CD14-positive monocyte (primary cell): ENCODE data around the gene CCR6. TPM values are rescaled to one million over a fixed set of nuclear protein-coding genes. Genes with fewer than 3 reads are reported as not detected.

Experiments
- DNase-seq, 3 donors: peaks; one replicate each; pipeline ENCODE4 v3.0.0-alpha.2; 2011 to 2022
- H2AFZ ChIP-seq: 2 replicates; pipeline ENCODE4 v1.6.0; 2012; ENCODE audit warnings: mild to moderate bottlenecking, low read depth, low read length, inconsistent platforms; ENCODE audit not compliant: insufficient read depth, poor library complexity, severe bottlenecking
- H3K27ac ChIP-seq, 2 donors: 1 replicate in 1 of 2; 2 replicates in 1 of 2; pipeline ENCODE4 v1.5.1; 2012 to 2013; ENCODE audit warnings: low read length in 2 of 2, control low read depth in 1 of 2, inconsistent platforms in 1 of 2, low read depth in 1 of 2, mild to moderate bottlenecking in 1 of 2
- H3K27me3 ChIP-seq, 2 donors: one replicate each; pipeline versions ENCODE4 v1.6.0 to v1.6.1; 2011 to 2013; ENCODE audit warnings: low read length in 2 of 2; ENCODE audit not compliant: control insufficient read depth in 2 of 2, insufficient read depth in 2 of 2
- H3K36me3 ChIP-seq, 2 donors: replicated peaks in 1 of 2; 1 replicate in 1 of 2; 2 replicates in 1 of 2; pipeline versions ENCODE4 v1.5.1 to v1.6.1; 2012 to 2013; ENCODE audit warnings: low read length in 2 of 2, control low read depth in 1 of 2, inconsistent platforms in 1 of 2, mild to moderate bottlenecking in 1 of 2; ENCODE audit not compliant: insufficient read depth in 2 of 2, control insufficient read depth in 1 of 2
- H3K4me1 ChIP-seq, 2 donors: 1 replicate in 1 of 2; 2 replicates in 1 of 2; pipeline versions ENCODE4 v1.5.1 to v1.6.1; 2012 to 2013; ENCODE audit warnings: low read length in 2 of 2, control low read depth in 1 of 2, inconsistent platforms in 1 of 2, mild to moderate bottlenecking in 1 of 2, moderate library complexity in 1 of 2; ENCODE audit not compliant: insufficient read depth in 2 of 2, control insufficient read depth in 1 of 2
- H3K4me2 ChIP-seq: replicated peaks from 2 replicates; pipeline ENCODE3; 2012; ENCODE audit warnings: low read length, moderate library complexity, mild to moderate bottlenecking; ENCODE audit not compliant: poor library complexity, severe bottlenecking; ENCODE audit errors: extremely low read depth
- H3K4me3 ChIP-seq, 3 experiments: fragments of 200-600 bp in 1 of 3; sonication (generic) in 1 of 3; replicated peaks in 1 of 3; 1 replicate in 2 of 3; 2 replicates in 1 of 3; pipeline ENCODE4 v1.5.1; 2011 to 2013; ENCODE audit warnings: low read length in 3 of 3, mild to moderate bottlenecking in 3 of 3, control low read depth in 2 of 3, low read depth in 2 of 3, inconsistent platforms in 1 of 3, moderate library complexity in 1 of 3
- H3K79me2 ChIP-seq: 2 replicates; pipeline ENCODE4 v1.6.0; 2012; ENCODE audit warnings: mild to moderate bottlenecking, control low read depth, inconsistent platforms, low read length, moderate library complexity; ENCODE audit not compliant: insufficient read depth
- H3K9ac ChIP-seq: 2 replicates; pipeline ENCODE4 v1.6.0; 2017; ENCODE audit warnings: low read length, mild to moderate bottlenecking; ENCODE audit not compliant: insufficient read depth, poor library complexity, severe bottlenecking
- H3K9me3 ChIP-seq, 2 donors: replicated peaks in 1 of 2; 1 replicate in 1 of 2; 2 replicates in 1 of 2; pipeline versions ENCODE4 v1.5.1 to v1.6.1; 2012 to 2013; ENCODE audit warnings: low read length in 2 of 2, control low read depth in 1 of 2; ENCODE audit not compliant: control insufficient read depth in 1 of 2, insufficient read depth in 1 of 2
- H4K20me1 ChIP-seq: 2 replicates; pipeline ENCODE4 v1.6.0; 2012; ENCODE audit warnings: mild to moderate bottlenecking, low read length, control low read depth, moderate library complexity; ENCODE audit not compliant: insufficient read depth
- H3K27ac Mint-ChIP-seq, 7 donors: one replicate each; pipeline ENCODE4 v1.8.0; 2020; ENCODE audit warnings: mild to moderate bottlenecking in 7 of 7, mixed read lengths in 7 of 7, moderate library complexity in 6 of 7, inconsistent platforms in 2 of 7
- H3K27me3 Mint-ChIP-seq, 3 donors: one replicate each; pipeline ENCODE4 v1.8.0; 2021 to 2022; ENCODE audit warnings: low read depth in 3 of 3, mild to moderate bottlenecking in 3 of 3, mixed read lengths in 3 of 3, moderate library complexity in 3 of 3, inconsistent platforms in 1 of 3
- H3K36me3 Mint-ChIP-seq, 2 donors: one replicate each; pipeline ENCODE4 v1.8.0; 2020; ENCODE audit warnings: mixed read lengths in 2 of 2, inconsistent platforms in 1 of 2, mild to moderate bottlenecking in 1 of 2
- H3K4me1 Mint-ChIP-seq: one replicate; pipeline ENCODE4 v1.8.0; 2020; ENCODE audit warnings: mild to moderate bottlenecking, mixed read lengths
- H3K4me3 Mint-ChIP-seq, 2 donors: one replicate each; pipeline ENCODE4 v1.8.0; 2020; ENCODE audit warnings: mild to moderate bottlenecking in 2 of 2, mixed read lengths in 2 of 2, moderate library complexity in 1 of 2
- H3K9me3 Mint-ChIP-seq, 7 donors: one replicate each; pipeline ENCODE4 v1.8.0; 2020 to 2022; ENCODE audit warnings: mixed read lengths in 7 of 7, mild to moderate bottlenecking in 6 of 7, moderate library complexity in 6 of 7, inconsistent platforms in 2 of 7
- CTCF ChIP-seq: fragments of 200-600 bp; IDR thresholded peaks from one replicate; pipeline ENCODE4 v1.8.0; 2022; ENCODE audit warnings: antibody characterized with exemption, mild to moderate bottlenecking
- WGBS: methylation state at CpG from one replicate; pipeline ENCODE4 v1.1.5; 2013; ENCODE audit warnings: missing lambda C conversion rate; ENCODE audit not compliant: insufficient coverage; 5-methylcytosine and 5-hydroxymethylcytosine counted together
- intact Hi-C, 2 donors: fragments of 100-400 bp; cut with micrococcal nuclease; formaldehyde crosslinking; loops; one replicate each; pipeline versions ENCODE4 v1.15.0 to v1.15.1; 2023
- polyA plus RNA-seq, 3 donors: library from polyadenylated mRNA; depleted of rRNA in 1 of 3; unstranded in 2 of 3; stranded (reverse) in 1 of 3; fragments of 300-500 nt in 2 of 3; fragments of >200 nt in 1 of 3; fragmentation: Illumina TruSeq in 2 of 3; gene quantifications; 1 replicate in 2 of 3; 2 replicates in 1 of 3; pipeline ENCODE4 v1.2.3, GENCODE V29; 2012 to 2021

CCR6 gene
- polyA plus RNA-seq, 3 donors = 0.07 to 0.43 TPM; not detected in 1

GRCh38 chr6:167124753-167125152, 1.9 kb downstream of the CCR6 start:
- intact Hi-C loops = no loop called here
- H3K79me2 ChIP-seq = no peaks in the 10 kb centered on the region
- no peaks in the 10 kb centered on the region for H4K20me1 ChIP-seq
- H3K9me3 Mint-ChIP-seq = peaks cover 0 to 5% (median 4%) of the 10 kb centered on the region in 7 donors
- no peak overlapping the region for H2AFZ ChIP-seq
- peaks cover 0 to 2% (median 2%) of the 10 kb centered on the region in 3 donors for H3K27me3 Mint-ChIP-seq
- H3K27ac ChIP-seq = no peak overlapping the region
- H3K4me3 Mint-ChIP-seq = no peak overlapping the region
- H3K4me1 ChIP-seq = peaks cover 12% of the 10 kb centered on the region in 2 donors
- TF ChIP-seq CTCF = no peak
- H3K4me2 ChIP-seq = no peak overlapping the region
- no peak overlapping the region for H3K9ac ChIP-seq
- H3K9me3 ChIP-seq = peaks cover 0 to 6% of the 10 kb centered on the region in 2 donors
- peaks cover 13% of the 10 kb centered on the region for H3K4me1 Mint-ChIP-seq
- no peak overlapping the region for H3K27ac Mint-ChIP-seq
- no peaks in the 10 kb centered on the region for H3K36me3 ChIP-seq
- no peak overlapping the region for H3K4me3 ChIP-seq
- 80% methylated on average over 5 of the region's 5 CpGs for WGBS
- H3K27me3 ChIP-seq = no peaks in the 10 kb centered on the region
- no peaks in the 10 kb centered on the region for H3K36me3 Mint-ChIP-seq
- DNase-seq = no peak

GRCh38 chr6:167125410-167125809, 2.5 kb downstream of the CCR6 start:
- intact Hi-C loops = no loop called here
- no peak overlapping the region for H3K4me3 ChIP-seq
- no peak overlapping the region for H3K27ac ChIP-seq

More at GRCh38 chr6:167125410-167125809, 2.5 kb downstream of the CCR6 start:
- H4K20me1 ChIP-seq = no peaks in the 10 kb centered on the region
- H3K36me3 Mint-ChIP-seq = no peaks in the 10 kb centered on the region
- no peak overlapping the region for H3K4me2 ChIP-seq
- no peak overlapping the region for H3K4me3 Mint-ChIP-seq
- no peaks in the 10 kb centered on the region for H3K79me2 ChIP-seq
- H2AFZ ChIP-seq = peak overlapping the region; percentile 43
- peaks cover 0 to 6% of the 10 kb centered on the region in 2 donors for H3K9me3 ChIP-seq
- peak in 1 of 3 donors; percentile 10 for DNase-seq
- H3K36me3 ChIP-seq = no peaks in the 10 kb centered on the region
- no peaks in the 10 kb centered on the region for H3K27me3 ChIP-seq
- TF ChIP-seq CTCF = no peak
- no peak overlapping the region for H3K9ac ChIP-seq
- H3K27me3 Mint-ChIP-seq = peaks cover 0 to 3% (median 2%) of the 10 kb centered on the region in 3 donors
- peaks cover 11 to 12% of the 10 kb centered on the region in 2 donors for H3K4me1 ChIP-seq
- WGBS = no CpG with 5 or more reads among the region's 4 CpGs
- H3K9me3 Mint-ChIP-seq = peaks cover 0 to 5% (median 4%) of the 10 kb centered on the region in 7 donors
- peak overlapping the region in 3 of 7 donors; percentile 51 to 71 (median 63) for H3K27ac Mint-ChIP-seq
- H3K4me1 Mint-ChIP-seq = peaks cover 12% of the 10 kb centered on the region
